Stimulated activated CD8-positive, alpha-beta memory T cell treated with anti-CD3 and anti-CD28 coated beads, Interleukin-12 subunit alpha, Interleukin-12 subunit beta, amount 100 ng/mL, for 1 hour (primary cell): Measurements from ENCODE around the gene MAPKAPK2.
A peak's percentile ranks its signal among the peaks of the same experiment; 100 is the strongest.
"Not testable (repeated sequence)": the region's sequence is repeated elsewhere in the genome, so short reads cannot be mapped to it uniquely, and the experiment has no call there.

Experiments
- DNase-seq: peaks from one replicate; pipeline ENCODE4 v3.0.0-alpha.2; 2020; ENCODE audit warnings: low read depth

Gene MAPKAPK2

DNA sequence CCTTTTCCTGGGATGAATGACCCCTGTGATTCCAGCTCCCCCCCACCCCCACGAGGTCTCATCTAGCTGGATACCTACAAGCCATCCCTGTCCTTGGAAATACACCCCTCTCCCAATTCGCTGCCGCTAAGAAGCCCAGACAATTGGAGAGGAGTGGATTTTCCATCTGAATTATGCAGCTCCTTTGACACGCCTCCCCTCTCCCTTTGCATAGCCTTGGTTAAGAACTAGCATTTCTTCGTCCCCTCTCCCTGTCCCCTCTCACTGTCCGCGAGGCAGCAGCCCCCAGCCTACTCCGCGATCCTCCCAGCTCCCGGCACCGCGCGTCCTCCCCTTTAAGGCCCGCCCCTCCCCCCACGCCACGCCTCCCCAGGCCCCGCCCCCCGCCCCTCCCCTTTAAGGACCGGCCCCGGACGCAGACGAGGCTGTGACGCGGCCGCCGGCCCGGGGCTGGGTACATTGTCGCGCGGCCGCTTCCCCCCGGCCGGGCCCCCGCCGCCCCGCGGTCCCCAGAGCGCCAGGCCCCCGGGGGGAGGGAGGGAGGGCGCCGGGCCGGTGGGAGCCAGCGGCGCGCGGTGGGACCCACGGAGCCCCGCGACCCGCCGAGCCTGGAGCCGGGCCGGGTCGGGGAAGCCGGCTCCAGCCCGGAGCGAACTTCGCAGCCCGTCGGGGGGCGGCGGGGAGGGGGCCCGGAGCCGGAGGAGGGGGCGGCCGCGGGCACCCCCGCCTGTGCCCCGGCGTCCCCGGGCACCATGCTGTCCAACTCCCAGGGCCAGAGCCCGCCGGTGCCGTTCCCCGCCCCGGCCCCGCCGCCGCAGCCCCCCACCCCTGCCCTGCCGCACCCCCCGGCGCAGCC lies at the start of gene MAPKAPK2:
TSS of gene MAPKAPK2 (plus strand) at position 428 of the 856 bp plus-strand sequence. CDS start at position 753, 325 bp downstream.
- DNase-seq: peak; percentile 64

- DNase-seq: peak; percentile 81
Observed at GRCh38 chr1:206635080-206635977, 49.4 kb upstream of the MAPKAPK2 start, which contains the start of gene DYRK3. Gene DYRK3 (plus strand): TSS chr1:206635536. CDS start chr1:206635704, 168 bp downstream.

DNA sequence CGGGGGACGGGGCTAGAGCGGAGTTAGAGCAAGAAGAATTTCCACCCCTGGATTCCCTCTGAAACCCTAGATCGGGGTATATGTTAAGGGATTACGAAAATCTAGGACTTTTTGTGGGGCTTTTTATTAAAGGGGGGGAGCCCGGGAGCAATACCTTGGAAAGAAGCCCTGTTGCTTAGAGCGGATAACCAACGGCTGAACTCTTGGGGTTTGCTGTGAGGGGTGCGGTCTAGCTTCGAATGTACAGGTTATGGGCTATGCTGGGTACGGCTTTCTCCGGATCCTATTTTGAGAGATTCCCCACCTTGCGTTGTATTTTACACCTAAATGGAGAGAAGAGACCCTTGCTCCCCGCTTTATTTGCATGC lies 48.7 kb upstream of the MAPKAPK2 start:
- no peak for DNase-seq

DNA sequence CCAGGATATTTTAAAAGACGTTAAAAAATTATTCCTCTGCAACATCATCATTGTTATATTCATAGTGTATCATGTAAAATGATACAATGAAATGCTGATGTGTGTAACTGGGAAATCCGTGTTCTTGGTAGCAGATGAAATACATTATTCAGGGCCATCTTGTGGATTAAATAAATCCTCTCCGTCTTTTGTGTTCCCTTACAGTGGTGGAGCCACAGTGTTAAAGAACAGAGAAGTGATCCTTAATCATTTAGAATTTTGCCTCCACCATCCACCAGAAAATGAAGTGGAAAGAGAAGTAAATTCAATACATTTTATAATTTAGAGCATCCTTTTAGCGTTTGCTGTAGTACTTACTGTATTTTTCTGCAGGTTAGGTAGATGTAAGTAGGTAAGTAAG lies 48.0 kb upstream of the MAPKAPK2 start:
- DNase-seq: no peak

GRCh38 chr1:206637605-206638004 lies 47.1 kb upstream of the MAPKAPK2 start:
- no peak for DNase-seq

GRCh38 chr1:206642074-206642473 lies 42.6 kb upstream of the MAPKAPK2 start:
- DNase-seq: not testable (repeated sequence)

- DNase-seq: no peak
Observed at GRCh38 chr1:206643118-206643698, 41.5 kb upstream of the MAPKAPK2 start.

DNA sequence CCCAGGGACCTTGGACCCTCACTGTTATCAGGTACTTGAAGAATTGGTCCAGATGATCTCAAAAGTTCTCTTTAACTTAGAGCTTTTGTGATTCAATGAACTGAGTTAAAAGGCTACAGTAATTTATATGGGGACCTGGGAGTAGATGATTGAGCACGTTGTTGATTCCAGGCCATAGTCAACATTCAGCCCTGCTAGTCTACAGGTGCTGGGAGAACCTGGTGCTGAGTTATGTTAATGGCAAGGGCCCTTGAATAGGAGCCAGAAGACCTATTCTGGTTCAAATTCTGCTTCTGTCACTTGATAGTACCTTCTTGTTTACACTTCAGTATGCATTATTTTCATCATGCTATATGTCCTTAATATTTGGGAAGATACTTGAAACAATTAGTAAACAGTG lies 38.2 kb upstream of the MAPKAPK2 start:
- no peak for DNase-seq

DNA sequence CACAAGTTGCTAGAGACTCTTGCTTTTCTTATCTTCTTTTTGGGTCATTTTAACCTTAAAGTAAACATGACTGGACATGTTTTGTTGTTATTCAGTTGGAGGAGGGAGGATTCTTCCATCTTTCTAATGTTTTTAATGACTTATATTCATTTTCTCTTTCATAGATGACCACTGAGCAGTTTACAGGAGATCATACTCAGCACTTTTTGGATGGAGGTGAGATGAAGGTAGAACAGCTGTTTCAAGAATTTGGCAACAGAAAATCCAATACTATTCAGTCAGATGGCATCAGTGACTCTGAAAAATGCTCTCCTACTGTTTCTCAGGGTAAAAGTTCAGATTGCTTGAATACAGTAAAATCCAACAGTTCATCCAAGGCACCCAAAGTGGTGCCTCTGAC lies 37.5 kb upstream of the MAPKAPK2 start:
- no peak for DNase-seq

DNA sequence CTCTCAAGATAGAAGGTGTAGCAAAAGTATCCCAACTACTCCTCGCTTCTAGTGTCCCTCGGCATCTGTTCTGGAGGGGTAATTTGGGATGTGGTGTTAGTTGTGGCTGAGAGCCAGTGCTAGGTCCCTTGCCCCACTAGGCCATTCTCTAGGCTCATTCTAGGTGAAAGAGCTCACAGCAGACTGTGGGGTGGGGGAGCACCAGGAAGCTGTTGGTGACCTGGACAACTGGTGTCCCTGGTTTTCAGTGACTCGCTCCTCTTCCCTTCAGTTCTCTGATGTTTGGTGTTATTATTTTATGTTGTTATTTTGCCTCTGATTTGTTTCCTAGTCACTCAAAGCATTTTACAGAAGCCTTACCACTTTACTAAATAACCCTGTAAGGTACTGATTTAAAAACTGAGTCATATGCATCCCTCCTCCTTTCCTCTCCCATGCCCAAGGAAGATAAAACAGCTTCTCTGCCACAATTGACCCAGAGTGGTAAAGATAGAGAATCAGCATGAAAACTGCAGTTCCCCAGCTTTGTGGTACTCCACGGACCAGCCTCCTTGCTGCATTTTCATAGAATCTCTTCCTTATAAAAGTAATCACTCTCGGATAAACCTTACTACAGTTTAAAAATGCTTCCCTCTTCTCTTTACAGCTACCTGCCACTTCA lies 35.3 kb upstream of the MAPKAPK2 start:
- DNase-seq: no peak

- no peak for DNase-seq
Observed at GRCh38 chr1:206651014-206651413, 33.7 kb upstream of the MAPKAPK2 start.

DNA sequence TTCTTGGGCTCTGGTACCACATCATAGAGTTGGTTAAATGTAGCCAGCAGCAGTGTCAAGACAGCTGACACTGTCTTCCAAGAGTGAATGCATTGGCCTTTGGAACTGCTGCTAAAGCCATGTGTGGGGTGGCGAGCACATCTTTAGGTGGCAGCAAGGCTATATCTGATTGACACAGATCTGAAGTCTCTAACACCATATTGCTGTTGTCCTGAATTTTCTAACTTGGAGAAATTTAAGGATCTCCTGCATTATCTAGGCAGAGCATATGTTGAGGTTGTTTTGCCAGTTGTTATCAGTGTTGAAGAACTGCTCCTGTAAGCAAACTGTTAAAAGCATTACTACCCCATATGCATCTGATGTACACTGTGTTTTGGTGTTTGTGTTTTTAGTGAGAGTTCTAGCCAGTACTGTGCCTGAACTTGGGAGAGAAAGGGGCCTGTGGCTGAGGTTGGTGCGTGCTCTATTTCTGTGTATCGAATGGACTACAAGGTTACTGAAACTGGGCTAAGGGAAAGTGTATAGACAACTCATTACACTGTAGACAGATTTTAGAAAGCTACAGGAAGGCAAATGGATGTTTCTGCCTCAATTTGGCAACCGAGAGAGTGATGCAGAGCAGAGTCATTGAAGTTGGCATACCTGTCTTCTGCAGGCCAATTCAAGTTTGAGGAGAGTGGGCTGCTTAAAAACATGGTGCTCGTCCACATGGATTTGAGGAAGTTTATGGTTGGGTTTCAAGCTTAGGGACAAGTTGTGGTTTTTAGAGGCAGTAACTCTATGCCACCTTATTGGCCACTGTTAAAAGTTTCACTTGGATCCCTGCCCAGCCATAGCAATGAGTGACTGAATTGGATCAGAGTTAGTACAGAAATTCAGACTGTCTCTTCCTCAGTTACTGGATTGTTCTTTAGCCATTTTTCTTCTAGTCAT lies 32.5 kb upstream of the MAPKAPK2 start:
- no peak for DNase-seq

DNA sequence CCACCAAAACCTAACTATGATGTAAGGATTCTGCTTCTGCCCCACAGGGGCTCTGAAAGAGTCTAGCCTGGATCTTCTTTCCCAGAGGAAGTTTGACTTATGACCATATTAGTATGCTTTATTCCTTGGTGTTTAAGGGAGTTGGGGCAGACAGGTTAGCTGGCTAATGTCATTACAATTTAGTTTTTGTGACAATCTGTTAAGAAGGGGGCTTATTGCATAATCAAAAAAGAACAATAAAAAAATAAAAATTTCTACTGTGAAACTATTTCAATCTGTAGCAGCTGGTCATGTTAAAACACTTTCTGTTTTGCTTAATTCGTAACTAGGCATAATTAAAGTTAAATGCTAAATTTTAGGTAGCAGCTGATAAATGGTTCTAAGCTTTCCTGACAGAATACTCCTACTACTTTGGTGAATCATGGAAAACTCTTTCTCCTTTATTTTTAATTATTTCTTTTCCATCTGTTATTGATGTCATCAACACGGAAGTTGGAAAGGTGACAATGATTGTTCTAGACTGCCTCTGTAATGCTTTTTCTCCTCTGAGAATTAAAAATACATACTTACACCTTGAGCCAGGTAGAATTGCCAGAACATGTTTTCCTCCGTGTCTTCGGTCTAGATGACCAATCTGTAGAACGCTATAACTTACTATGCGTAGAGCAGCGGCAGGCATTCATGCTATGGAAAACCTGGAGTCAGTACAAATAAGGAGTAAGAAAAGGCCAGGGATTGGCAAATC lies 30.8 kb upstream of the MAPKAPK2 start:
- no peak for DNase-seq

DNA sequence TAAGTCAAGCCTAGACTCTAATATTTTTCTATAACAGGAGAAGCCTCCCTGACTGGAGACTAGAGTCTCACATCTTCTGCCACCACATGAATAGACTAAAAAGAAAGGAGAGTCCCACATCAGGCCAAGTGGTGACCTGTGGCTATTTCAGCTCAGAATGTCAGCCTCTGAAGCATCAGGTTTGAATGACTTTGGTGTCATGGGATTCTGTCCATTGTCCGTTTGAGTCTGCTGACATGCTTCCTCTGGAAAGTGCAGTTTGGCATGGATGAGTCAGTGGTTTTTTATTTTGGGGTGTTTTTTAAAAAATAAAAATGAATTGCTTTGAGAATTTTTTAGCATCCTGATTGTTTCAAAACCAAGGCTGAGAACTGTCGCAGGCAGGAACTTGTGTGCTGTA lies 29.9 kb upstream of the MAPKAPK2 start:
- no peak for DNase-seq

DNA sequence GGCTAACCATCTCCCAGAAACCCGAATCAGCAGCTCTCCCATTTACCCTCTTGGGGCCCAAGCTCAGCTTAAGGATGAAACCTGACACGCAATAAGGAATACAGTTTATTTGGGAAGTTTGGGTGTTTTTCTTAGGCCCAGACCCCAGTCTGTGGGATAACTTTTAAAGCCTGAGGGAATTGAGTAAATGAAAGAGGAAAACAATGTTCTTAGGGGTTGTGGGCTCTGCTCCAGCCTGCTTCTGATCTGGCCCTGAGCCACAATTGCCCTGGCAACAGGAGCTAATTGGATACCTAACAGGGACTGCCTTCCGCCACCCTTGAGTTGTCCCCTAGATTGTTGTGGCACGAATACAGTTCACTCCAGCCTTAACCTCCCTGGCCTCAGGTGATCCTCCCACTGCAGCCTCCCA lies 29.2 kb upstream of the MAPKAPK2 start:
- no peak for DNase-seq

DNA sequence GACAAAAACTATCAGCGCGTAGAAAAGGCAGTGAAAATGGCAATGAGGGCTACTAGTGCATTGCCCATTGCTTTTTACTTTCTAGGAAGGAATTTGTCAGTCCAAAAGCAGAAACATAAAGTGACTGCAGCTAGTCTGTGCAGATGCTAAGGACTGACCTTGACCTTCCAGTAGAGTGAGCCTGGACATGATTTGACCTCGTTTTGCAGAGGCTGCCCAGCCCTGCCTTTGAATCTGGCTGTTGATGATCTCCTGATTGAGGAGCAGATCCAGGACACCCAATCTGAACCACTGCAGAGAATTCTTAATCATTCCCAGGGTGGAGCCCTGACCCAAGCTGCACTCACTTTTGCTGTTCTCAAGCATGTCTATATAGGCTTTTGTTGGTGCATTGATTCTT lies 27.8 kb upstream of the MAPKAPK2 start:
- DNase-seq: no peak

DNA sequence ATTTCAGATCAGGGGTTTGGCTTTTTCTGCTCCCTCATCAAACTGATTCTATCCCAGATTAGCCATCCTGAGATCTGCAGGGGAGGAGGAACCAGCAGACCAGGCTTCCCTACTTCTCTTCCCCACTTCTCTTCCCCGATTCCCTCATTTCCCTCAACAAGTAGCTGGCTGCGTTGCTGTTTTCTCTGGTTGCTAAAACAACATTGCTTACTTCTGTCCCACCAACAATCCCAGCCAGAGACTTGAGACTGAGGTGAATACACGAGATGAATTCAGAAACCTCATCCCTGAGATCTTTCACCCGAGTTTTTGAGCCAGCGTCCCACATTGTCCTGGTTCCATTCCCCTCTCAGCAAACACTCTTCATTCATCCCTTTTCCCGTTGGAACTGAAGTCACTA lies 27.0 kb upstream of the MAPKAPK2 start:
- DNase-seq: no peak

DNA sequence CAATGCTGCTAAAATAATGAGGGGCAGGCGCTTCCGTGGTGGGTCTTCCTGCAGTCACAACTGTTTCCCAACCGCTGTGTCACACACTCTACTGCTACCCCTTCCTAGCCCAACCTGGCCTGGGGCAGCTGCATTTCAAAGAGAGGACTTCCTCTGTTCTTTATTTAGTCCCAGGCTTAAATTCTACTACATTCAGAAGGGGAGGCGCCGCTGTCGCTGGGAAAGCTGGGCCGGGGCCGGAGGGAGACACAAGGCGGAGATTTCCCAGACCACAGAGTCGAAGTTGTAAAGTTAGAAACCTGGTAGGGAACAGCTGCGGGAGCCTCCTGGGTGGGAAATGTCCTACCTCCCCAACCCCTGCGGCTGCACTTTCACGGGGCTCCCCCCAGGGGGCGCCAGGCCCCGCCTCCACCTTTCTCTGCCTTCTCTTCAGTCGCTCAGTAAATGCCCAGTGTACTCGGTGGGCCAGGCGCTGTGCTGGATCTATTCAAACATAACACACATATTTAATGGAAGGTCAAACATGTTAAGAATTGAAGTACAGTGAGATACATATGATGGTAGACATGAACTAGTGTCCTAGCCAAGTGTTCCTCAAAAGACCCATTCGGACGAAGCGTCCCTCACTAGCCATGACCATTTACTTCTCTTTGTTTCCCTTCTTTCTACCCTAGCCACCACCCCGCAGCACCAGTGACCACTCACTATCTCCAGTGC lies 26.3 kb upstream of the MAPKAPK2 start:
- peak; percentile 31 for DNase-seq

GRCh38 chr1:206658981-206659273 lies 25.8 kb upstream of the MAPKAPK2 start:
- no peak for DNase-seq

GRCh38 chr1:206660136-206660535 lies 24.6 kb upstream of the MAPKAPK2 start:
- DNase-seq: no peak
